Testis (tissue), 3 donors: ENCODE data around the gene CDK18. TPM values are rescaled to one million over a fixed set of nuclear protein-coding genes. Genes with fewer than 3 reads are reported as not detected.

Source experiments
- DNase-seq: peaks from one replicate; pipeline ENCODE4 v3.0.0-alpha.2; 2019
- H3K27ac ChIP-seq, 2 donors: fragments of 200-600 bp; sonication (generic); one replicate each; pipeline ENCODE4 v1.5.1; 2019
- H3K27me3 ChIP-seq: fragments of 200-600 bp; sonication (generic); one replicate; pipeline ENCODE4 v1.5.1; 2019
- H3K36me3 ChIP-seq: fragments of 200-600 bp; sonication (generic); one replicate; pipeline ENCODE4 v1.5.1; 2017; ENCODE audit warnings: low read depth; ENCODE audit errors: missing control alignments
- H3K4me1 ChIP-seq: fragments of 200-600 bp; sonication (generic); one replicate; pipeline ENCODE4 v1.5.1; 2019
- H3K4me3 ChIP-seq, 2 donors: fragments of 200-600 bp; sonication (generic); one replicate each; pipeline ENCODE4 v1.5.1; 2017 to 2019
- H3K9me3 ChIP-seq: fragments of 200-600 bp; sonication (generic); one replicate; pipeline ENCODE4 v1.5.1; 2017
- POLR2A ChIP-seq: fragments of 450-650 bp; IDR thresholded peaks from one replicate; pipeline ENCODE4 v1.6.1; 2017; ENCODE audit warnings: antibody characterized with exemption, mild to moderate bottlenecking, moderate library complexity
- WGBS, 2 donors: methylation state at CpG; one replicate each; pipeline ENCODE4 v1.1.5; 2018; 5-methylcytosine and 5-hydroxymethylcytosine counted together
- intact Hi-C: fragments of 100-400 bp; cut with DNase I; formaldehyde crosslinking; loops from one replicate; pipeline ENCODE4 v1.15.1; 2023; ENCODE audit warnings: low total_unique reads
- polyA plus RNA-seq: library from polyadenylated mRNA; stranded (reverse); fragments of 350-450 nt; fragmentation: Illumina TruSeq; extraction: RNeasy Lipid Tissue Mini Kit (QIAGEN cat#74804); gene quantifications from one replicate; pipeline ENCODE4 v1.2.3, GENCODE V29; 2014; ENCODE audit warnings: low read depth, low replicate concordance; ENCODE audit not compliant: insufficient read depth
- total RNA-seq, 2 donors: library from RNA; depleted of rRNA; stranded (reverse); fragments of >200 nt; gene quantifications; one replicate each; pipeline ENCODE4 v1.2.3, GENCODE V29; 2016
- TF ChIP-seq, protein P1 (sequence below), 3 experiments: fragments of 450-650 bp in 2 of 3; fragments of 200-600 bp in 1 of 3; sonication (generic) in 1 of 3; IDR thresholded peaks; one replicate each; pipeline ENCODE4 v1.5.1; 2016 to 2019; ENCODE audit warnings: antibody characterized with exemption in 3 of 3, mild to moderate bottlenecking in 2 of 3, moderate library complexity in 1 of 3

CDK18 gene
- total and polyA plus RNA-seq, 3 donors from 2014 or later: 6.5 to 9.2 (median 8.5) TPM

DNA sequence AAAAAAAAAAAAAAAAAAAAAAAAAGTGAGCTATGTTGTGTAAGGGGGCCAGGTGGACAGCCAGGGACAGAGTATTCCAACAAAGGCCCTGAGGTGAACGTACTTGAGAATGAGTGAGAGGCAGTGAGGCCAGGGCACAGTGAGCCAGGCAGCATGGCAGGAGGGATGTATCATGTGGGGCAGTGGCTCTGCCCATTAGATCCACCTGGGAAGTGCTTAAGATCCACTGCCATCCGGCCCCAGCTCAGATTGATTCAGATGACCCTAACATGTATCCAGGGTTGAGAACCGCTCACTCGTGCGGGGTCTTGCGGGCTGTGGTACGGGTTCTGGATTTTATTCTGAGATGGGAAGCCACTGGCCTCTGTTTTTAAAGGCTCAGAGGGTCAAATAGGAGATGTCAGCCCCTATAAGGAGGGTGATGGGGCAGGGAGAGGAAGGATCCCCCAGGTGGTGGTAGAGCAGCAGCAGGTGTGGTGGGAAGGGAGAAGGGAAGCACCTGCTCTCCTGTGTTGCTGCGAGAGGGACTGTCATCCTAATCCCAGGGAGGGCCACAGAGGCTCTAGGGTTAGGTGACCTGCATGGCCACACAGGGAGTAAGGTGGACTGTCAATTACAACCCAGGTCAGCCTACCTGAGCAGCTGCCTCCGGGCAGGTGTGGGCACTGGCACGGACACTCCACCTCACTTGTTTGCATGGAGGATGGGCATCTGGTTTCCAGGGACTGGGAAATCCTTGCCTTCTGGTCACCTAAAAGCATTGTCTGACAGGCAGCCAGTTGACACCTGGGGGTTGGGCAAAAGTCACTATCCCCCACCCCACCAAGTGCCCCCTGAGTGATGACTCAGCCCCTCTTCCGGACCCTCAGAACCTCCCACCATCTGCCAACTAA, 31.6 kb downstream of the CDK18 start:
- Histone ChIP-seq H3K27me3 (no peaks in the 10 kb centered on the region), H3K36me3 (no peaks in the 10 kb centered on the region), H3K4me3 (no peak overlapping the region), H3K9me3 (no peaks in the 10 kb centered on the region), H3K27ac (no peak overlapping the region), H3K4me1 (no peaks in the 10 kb centered on the region)
- intact Hi-C loops: no loop called here
- no peak for DNase-seq
- TF ChIP-seq, protein P1, sequence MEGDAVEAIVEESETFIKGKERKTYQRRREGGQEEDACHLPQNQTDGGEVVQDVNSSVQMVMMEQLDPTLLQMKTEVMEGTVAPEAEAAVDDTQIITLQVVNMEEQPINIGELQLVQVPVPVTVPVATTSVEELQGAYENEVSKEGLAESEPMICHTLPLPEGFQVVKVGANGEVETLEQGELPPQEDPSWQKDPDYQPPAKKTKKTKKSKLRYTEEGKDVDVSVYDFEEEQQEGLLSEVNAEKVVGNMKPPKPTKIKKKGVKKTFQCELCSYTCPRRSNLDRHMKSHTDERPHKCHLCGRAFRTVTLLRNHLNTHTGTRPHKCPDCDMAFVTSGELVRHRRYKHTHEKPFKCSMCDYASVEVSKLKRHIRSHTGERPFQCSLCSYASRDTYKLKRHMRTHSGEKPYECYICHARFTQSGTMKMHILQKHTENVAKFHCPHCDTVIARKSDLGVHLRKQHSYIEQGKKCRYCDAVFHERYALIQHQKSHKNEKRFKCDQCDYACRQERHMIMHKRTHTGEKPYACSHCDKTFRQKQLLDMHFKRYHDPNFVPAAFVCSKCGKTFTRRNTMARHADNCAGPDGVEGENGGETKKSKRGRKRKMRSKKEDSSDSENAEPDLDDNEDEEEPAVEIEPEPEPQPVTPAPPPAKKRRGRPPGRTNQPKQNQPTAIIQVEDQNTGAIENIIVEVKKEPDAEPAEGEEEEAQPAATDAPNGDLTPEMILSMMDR (IDR thresholded peaks at IDR 0.05): no peak
- no peak for TF ChIP-seq POLR2A
- 84 to 91% methylated on average over 11 of the region's 11 CpGs for WGBS, 2 donors

DNA sequence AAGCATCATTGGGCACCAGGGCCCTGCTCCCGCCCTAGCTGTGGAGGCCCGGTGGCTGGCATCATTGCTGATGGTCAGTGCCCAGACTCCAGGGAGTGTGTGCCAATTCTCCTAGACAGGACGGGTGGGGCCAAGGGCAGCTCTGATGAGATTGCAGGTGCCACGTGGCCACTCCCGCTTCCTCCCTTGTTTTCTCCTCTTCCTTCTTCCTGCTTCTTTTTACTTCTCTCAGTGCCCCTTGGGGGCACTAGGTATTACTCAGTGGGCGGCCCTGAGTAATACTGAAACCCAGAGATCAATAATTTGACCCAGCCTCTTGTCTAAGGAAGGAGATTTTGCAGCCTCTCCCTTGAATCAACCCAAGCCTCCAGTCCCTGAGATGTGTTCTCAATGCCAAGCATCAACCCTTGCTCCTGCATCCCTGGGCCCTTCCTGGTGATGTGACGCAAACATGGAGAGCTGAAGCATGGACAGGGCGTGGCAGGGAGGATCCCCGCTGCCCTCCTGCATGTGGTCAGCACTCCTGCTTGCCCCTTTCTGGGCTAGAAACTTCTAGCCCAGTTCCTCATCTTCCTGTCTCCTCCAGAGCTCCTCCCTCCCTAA, 32.4 kb downstream of the CDK18 start:
- no peak for DNase-seq
- Histone ChIP-seq H3K9me3 (no peaks in the 10 kb centered on the region), H3K27me3 (no peaks in the 10 kb centered on the region), H3K4me1 (no peaks in the 10 kb centered on the region), H3K36me3 (no peaks in the 10 kb centered on the region), H3K27ac (no peak overlapping the region), H3K4me3 (no peak overlapping the region)
- WGBS, 2 donors: 72 to 76% methylated on average over 9 of the region's 9 CpGs
- intact Hi-C loops: no loop called here
- TF ChIP-seq, protein P1 (IDR thresholded peaks at IDR 0.05): no peak
- TF ChIP-seq POLR2A: no peak

DNA sequence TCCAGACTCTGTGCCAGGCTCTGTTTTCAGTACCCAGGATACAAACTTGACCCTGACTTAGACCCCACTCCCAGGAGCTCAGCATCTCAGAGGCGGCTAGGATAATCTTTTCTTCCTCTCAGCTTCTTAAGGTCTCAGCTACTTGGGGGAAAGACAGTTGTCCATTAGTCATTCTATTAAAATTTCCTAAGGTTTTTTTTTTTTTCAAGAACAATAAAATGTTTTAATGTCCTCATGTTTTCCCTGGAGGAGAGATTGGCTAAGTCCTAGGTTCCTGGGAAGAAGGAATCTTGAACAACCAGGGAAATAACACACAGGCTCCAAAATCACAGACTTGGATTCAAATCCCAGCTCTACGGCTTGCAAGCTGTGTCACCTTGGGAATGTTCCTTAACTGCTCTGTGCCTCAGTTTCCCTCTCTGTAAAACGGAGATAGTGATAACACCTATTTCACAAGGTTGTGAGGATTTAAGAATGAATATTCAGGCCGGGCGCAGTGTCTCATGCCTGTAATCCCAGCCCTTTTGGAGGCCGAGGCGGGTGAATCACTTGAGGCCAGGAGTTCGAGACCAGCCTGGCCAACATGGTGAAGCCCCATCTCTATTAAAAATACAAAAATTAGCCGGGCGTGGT, 33.0 kb downstream of the CDK18 start:
- no peaks in the 10 kb centered on the region for H3K4me1 ChIP-seq
- DNase-seq: no peak
- TF ChIP-seq, protein P1 (IDR thresholded peaks at IDR 0.05): no peak
- no peak for TF ChIP-seq POLR2A
- no peaks in the 10 kb centered on the region for H3K36me3 ChIP-seq
- intact Hi-C loops: no loop called here
- WGBS, 2 donors: 86 to 87% methylated on average over 10 of the region's 10 CpGs
- no peak overlapping the region for H3K4me3 ChIP-seq
- no peak overlapping the region for H3K27ac ChIP-seq
- H3K9me3 ChIP-seq: no peaks in the 10 kb centered on the region
- H3K27me3 ChIP-seq: no peaks in the 10 kb centered on the region

DNA sequence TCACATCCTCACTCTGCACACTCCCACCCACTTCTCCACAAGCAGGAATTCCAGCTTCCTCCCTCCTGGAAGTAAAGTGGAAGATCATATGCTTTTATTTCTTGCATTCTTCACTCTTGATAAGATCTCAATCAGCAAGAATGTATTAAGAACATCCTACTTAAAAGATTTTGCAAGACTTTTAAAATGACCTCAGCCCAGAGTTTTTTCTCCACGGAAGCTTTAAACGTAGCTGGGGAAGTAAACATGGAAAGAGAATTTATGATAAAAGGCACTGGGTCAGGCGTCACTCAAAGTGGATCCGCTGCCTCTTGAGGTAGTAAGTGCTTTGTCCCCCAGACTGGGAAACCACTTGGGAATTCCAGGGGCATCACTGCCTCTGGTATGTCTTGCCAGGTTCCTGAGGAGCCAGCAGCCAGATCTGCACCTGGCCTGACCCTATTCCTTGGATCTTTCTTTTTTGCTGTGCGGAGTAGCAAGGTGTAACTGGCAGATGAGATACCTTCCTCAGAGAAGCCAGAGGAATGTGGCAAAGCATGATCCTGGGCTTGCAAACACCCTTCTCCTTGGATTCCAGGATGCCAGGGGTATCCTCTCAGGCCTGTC, 33.9 kb downstream of the CDK18 start:
- Histone ChIP-seq H3K4me3 (no peak overlapping the region), H3K27ac (no peak overlapping the region), H3K4me1 (peaks cover 3% of the 10 kb centered on the region), H3K36me3 (no peaks in the 10 kb centered on the region), H3K27me3 (no peaks in the 10 kb centered on the region), H3K9me3 (no peaks in the 10 kb centered on the region)
- no peak for TF ChIP-seq POLR2A
- TF ChIP-seq, protein P1 (IDR thresholded peaks at IDR 0.05): no peak
- intact Hi-C loops: no loop called here
- no peak for DNase-seq
- WGBS, 2 donors: 75 to 77% methylated on average over 5 of the region's 5 CpGs
